HG03520 (cell line): ENCODE data around the gene BCKDHB.
"Not testable (repeated sequence)": the region's sequence is repeated elsewhere in the genome, so short reads cannot be mapped to it uniquely, and the experiment has no call there.

Experiments used
- ATAC-seq: cut with Tn5 transposase; IDR thresholded peaks from one replicate; pipeline ENCODE4 v1.9.1; 2021; ENCODE audit warnings: mild to moderate bottlenecking, moderate library complexity; ENCODE audit not compliant: unreplicated experiment

Gene BCKDHB

DNA sequence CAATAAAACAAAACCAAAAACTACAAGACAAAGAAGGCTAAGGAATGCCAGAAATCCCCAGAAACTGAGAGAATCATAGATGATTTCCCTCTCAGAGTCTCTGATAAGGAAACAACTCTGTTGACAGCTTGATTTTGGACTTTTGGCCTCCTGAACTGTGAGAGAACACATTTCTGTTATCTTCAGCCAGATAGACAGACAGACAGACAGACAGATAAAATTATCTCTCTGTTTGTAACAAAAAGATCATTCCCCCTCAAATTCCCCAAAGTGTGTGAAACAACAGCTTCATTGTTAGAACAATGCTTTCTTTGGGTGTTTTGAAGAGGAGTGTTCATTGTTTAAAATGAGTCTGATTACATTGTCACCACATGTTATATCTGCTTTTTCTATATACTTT is 148.2 kb downstream of the BCKDHB start:
- ATAC-seq: no peak

DNA sequence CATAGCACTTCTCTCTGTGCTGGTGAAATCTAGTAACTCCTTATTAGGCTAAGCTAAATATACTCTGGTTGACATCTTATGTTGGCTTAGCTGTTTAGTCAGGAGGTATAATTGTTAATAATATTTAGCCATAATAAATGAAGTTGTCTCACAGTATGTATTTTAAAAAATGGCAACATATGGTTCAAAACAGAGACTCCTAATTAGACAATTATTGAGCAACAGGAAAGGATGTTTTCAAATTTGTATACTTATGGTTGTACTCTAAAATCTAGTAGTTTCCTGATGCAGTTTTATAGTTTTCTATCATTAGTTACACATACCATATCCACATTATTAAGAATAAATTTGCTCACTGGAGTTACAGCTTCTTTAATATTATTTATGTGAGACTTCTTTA is 150.2 kb downstream of the BCKDHB start:
- no peak for ATAC-seq

GRCh38 chr6:80259118-80259517 is 152.6 kb downstream of the BCKDHB start:
- no peak for ATAC-seq

DNA sequence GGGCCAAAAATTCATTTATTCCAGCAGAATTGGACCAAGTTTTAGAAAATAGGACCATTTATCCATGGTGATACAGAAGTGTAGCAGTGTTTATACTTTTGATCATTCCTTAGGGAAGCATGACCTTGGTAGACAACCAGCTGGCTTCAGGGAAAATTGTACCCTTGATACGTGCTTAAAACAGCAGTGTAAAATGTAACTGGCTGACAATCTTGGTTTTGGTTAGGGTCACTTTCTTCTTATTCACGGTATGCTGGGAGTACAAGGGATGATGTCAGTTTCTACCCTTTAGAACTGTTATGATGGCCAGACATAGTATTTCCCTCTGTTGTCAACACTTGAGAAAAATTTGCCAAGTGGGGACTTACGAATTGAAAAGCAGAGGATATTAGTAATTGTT is 157.1 kb downstream of the BCKDHB start:
- no peak for ATAC-seq

DNA sequence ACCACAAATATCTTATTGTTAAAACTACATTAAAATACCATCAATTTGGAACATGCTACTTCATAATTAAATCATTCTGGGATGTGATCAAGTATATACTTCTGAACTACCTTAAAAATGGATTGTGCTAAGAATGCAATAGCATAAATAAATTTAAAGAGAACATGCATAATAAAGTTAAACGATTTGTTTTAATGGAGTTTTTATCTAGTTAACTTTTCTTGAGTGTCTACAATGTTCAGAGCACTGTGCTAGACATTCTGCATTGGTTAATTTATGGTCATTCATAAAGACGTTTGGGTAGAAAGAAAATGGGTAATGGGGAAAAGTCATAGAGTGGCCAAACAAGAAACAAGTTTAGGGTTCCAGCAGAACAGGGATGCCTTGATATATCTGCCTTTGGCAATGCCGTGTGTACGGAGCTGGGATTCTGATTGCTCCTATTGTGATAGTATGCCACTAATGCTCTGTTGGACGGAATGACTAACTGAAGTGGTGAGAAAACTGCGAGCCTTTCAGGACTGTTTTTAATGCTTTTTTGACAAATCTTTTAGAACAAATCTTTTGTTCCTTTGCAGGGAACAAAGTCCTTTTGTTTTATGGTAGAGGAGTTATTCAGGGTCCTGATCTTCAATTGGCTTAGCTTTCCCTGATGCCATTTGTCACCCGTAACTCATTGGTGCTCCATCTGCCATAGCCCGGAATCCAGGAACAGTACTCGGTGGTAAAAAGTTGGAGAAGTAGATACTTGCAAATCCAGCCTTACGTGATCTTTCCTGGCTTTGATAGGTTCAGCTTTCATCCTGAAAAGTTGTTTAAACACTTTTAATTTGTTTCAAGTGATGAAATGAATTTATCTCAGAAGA is 162.6 kb downstream of the BCKDHB start:
- ATAC-seq: no peak

- ATAC-seq: no peak
Measured at GRCh38 chr6:80271074-80271473, 164.6 kb downstream of the BCKDHB start.

DNA sequence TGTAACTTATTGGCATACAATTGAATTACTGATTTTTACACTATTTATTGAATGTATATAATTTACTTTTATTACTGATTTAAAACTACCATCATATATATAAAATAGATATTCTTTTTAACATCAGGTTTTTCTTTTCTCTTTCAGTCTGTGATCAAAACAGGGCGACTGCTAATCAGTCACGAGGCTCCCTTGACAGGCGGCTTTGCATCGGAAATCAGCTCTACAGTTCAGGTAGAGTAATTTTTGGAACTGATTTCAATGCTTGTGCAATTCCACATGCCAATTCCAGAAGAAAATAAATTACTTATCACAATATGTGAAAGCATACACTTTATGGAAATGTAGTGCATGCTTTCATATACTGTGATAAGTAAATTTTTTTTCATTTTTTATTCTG is 166.5 kb downstream of the BCKDHB start:
- no peak for ATAC-seq

DNA sequence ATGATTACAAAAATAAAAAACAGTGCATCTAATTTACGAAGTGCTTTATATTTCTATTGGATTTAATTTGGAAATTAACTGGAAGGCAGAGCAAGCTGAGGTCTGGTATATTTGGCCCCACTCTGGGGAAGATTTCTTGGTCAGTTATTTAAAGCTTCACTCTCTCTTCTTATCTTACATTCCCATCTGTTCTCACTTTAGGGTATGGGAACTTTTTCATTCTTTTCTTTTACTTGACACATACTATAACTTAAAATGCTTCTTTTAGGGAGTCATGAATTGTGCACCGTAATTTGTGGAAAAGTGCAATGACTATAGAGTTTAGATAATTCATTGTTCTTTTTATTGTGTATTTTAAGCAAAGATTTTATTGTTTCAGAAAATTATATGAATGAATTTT is 170.4 kb downstream of the BCKDHB start:
- no peak for ATAC-seq

DNA sequence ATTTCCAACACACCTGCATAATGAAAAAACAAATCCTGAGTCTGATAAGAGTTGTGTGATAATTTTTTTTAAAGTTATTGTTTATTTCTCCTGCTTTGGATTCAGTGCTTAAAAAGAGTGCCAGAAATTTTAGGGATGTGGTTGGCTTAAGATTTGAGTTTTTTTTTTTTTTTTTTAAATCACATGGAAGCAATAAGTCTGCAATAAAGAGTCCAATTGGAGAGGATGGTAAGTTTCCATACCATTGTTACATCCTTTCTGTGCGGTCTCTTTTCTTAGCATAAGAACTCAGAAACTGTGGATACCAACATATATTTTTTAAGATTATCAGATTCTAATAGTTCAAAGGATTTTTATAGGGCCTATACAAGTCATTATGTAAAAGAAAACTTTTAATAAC is 171.0 kb downstream of the BCKDHB start:
- ATAC-seq: no peak

GRCh38 chr6:80280262-80281010 is 174.0 kb downstream of the BCKDHB start:
- peak; percentile 55 for ATAC-seq

DNA sequence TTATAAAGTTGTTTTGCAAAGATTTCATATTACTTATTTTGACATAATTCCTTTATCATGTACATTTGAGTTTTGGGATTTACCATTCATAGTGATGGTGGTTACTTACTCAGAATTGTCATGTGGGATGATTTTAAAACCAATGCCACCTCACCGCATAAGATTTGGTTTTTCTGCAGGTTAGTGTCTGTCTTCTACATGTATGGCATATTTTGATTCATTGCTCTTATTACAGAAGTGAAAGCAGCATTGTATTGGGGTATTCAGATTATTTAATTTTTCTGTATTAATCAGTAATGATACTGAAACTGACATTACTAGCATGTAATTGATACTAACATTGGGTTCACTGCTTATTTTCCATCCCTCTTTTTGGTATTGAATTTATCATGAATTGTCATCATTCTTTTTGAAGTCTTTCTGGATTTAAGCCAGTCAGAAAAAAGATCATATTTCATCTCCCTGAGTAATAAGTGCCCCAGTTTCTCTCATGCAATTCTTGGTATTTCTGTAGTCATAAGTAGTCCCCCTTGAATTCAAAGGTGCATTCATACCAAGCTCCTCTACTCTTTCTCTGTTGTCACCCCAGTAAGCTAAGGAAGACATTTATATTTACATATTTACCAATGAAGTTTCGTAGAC is 176.6 kb downstream of the BCKDHB start:
- ATAC-seq: no peak

GRCh38 chr6:80287112-80287511 is 180.6 kb downstream of the BCKDHB start:
- ATAC-seq: no peak

DNA sequence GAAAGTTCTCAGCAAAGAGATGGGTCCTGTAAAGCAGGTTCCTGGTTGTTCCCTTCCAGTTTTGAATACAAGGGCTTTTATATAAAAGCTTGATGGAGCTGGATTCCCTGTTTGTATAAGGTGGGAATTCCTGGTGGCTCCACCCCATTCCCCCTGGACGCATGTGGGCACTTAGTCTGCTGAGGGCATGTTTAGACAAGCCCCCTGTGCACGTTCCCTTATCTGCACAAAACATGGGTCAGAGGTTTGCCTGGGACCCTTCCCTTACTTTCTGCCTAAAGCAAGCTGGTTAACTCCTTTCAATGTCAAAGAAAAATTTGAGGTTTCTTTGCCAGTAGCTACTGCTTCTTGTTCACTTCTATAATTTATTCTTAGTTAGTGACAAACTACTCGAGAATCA is 181.1 kb downstream of the BCKDHB start:
- ATAC-seq: no peak

DNA sequence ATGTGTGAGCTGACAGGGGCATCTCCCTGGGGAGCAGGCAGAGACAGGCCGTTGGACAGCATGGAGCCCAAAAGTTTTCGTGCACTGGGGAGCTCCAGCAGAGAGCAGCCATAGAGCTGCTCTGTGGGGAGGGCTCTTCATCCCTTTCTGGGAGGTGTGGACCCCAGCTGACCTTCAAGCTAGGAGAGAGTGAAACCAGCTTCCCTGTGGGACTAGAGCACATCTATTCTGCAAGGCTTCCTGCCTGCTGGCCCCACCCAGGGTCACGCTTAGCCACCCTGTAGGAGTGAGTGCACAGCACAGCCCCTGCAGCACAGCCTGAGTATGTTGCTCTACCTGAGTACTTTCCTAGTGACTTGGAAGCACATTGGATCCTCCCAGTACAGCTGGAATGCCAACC is 183.3 kb downstream of the BCKDHB start:
- no peak for ATAC-seq

DNA sequence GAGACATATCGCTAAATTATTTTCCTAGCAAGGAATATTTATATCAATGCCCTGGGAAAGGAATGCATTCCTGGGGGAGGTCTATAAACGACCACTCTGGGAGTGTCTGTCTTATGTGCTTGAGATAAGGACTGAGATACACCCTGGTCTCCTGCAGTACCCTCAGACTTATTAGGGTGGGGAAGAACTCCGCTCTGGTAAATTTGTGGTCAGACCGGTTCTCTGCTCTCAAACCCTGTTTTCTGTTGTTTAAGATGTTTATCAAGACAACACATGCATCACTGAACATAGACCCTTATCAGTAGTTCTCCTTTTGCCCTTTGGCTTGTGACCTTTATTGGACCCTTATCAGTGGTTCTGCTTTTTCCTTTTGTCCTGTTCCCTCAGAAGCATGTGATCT is 188.1 kb downstream of the BCKDHB start:
- ATAC-seq: not testable (repeated sequence)

DNA sequence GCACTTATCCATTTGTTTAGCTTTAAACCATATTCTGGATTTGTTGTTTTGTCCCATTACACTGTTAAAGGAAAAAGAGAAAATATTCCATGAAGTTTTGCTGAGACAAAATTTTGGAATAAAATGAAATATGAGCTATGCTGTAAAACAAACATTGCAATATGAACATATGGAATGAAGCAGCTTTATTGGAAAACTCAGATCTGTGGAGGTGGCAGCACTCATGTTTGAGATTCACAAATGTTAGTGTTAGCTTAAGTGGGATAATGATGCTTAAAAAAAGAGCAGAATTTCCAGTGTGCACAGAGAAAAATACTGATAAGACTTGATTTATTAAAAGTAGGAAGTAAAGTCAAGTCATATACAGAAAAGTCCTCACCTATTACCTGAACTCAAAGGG is 196.2 kb downstream of the BCKDHB start:
- no peak for ATAC-seq

- ATAC-seq: no peak
Measured at GRCh38 chr6:80304014-80304413, 197.5 kb downstream of the BCKDHB start.

DNA sequence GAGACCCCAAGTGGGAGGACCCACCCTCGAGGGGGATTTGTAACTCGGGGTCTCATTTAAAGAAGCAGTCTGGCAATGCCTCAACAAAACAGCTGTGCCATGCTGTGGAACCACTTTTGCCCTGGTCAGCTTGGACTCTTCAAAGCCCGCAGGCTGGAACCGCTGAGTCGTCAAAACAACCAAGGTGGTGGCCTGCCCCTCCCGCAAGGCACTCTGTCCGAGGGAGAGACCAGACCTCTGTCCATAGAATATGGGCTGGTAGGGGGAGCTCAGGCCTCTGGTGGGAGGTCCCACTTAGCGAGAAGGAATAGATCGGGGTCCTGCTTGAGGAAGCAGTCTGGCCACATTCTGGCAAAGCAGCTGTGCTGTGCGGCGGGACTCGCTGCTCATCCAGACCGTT is 208.1 kb downstream of the BCKDHB start:
- no peak for ATAC-seq

DNA sequence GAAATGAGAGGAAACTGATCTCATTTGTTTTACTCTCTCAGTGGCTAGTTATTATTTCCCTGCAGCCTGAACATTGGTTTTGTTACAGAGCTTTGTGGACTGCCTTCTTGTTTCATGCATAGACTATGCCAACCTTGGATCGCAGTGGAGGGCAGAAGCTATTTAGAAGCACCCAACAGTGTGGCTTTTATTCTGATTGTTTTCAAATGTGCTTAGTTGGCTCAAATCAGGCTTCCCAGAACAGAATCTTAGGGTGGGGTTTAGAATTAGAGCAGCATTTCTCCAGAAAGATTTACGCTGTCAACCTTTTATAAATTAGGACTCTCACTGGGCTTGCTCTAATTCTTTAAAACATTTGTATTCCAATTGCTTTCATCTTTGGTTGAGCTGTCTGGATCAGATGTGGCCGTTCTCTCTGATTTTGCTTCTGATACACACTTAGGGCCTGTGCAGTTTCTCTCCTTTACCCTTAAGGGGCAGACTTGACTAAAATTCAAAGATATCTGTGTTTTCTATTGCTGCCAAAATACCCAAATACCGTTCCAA is 210.3 kb downstream of the BCKDHB start:
- no peak for ATAC-seq

- no peak for ATAC-seq
Measured at GRCh38 chr6:80319196-80319595, 212.7 kb downstream of the BCKDHB start.

DNA sequence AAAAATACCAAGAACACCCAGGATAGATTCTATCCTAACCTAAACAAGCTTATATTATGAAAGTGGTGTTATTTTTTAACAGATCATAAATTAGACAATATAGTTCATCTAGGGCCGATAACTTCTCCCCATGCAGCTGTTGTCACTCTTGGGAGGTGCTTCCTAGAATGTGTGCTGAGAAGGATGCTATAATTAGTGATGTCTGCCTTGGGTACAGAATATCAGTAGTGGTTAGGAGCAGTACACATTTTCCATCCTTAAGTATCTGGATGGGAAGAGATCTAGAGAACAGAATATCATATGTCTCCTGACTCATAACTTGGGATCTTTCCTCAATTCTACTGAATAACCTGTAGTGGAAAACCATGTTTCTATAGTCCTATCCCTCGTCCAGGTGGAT is 214.5 kb downstream of the BCKDHB start:
- ATAC-seq: no peak

GRCh38 chr6:80325742-80326141 is 219.3 kb downstream of the BCKDHB start:
- ATAC-seq: no peak
